Endothelial cell (in vitro differentiated cells): ENCODE data around the gene RPE. TPM values are rescaled to one million over a fixed set of nuclear protein-coding genes. Genes with fewer than 3 reads are reported as not detected.

Source experiments
- DNase-seq: peaks from one replicate; pipeline ENCODE4 v3.0.0; 2021; ENCODE audit warnings: low spot score
- H3K27ac Mint-ChIP-seq: one replicate; pipeline ENCODE4 v1.8.0; 2021; ENCODE audit warnings: mixed read lengths, inconsistent platforms; ENCODE audit not compliant: unreplicated experiment
- H3K27me3 Mint-ChIP-seq: one replicate; pipeline ENCODE4 v1.8.0; 2021; ENCODE audit warnings: mild to moderate bottlenecking, moderate library complexity, mixed read lengths, inconsistent platforms; ENCODE audit not compliant: unreplicated experiment
- H3K36me3 Mint-ChIP-seq: one replicate; pipeline ENCODE4 v1.8.0; 2021; ENCODE audit warnings: mild to moderate bottlenecking, low read depth, mixed read lengths, inconsistent platforms; ENCODE audit not compliant: unreplicated experiment
- H3K4me1 Mint-ChIP-seq: one replicate; pipeline ENCODE4 v1.8.0; 2021; ENCODE audit warnings: mild to moderate bottlenecking, mixed read lengths, inconsistent platforms; ENCODE audit not compliant: unreplicated experiment
- H3K4me3 Mint-ChIP-seq: one replicate; pipeline ENCODE4 v1.8.0; 2021; ENCODE audit warnings: mild to moderate bottlenecking, mixed read lengths, inconsistent platforms; ENCODE audit not compliant: unreplicated experiment
- H3K9me3 Mint-ChIP-seq: one replicate; pipeline ENCODE4 v1.8.0; 2021; ENCODE audit warnings: mixed read lengths, inconsistent platforms; ENCODE audit not compliant: unreplicated experiment
- total RNA-seq: library from RNA; stranded (reverse); fragmentation: NEBNext Ultra II Directional; extraction: Animal tissue kit (Norgen Biotek cat#: 25700); gene quantifications from one replicate; pipeline ENCODE4 v1.2.1, GENCODE V29; 2021; ENCODE audit not compliant: unreplicated experiment
- TF ChIP-seq, protein P1 (sequence below): fragments of 200-600 bp; sonication (generic); IDR thresholded peaks from one replicate; pipeline ENCODE4 v1.5.0; 2021; ENCODE audit warnings: antibody characterized with exemption; ENCODE audit not compliant: unreplicated experiment

The RPE gene
- total RNA-seq, 1 donor from 2014 or later = 41.0 TPM

DNA sequence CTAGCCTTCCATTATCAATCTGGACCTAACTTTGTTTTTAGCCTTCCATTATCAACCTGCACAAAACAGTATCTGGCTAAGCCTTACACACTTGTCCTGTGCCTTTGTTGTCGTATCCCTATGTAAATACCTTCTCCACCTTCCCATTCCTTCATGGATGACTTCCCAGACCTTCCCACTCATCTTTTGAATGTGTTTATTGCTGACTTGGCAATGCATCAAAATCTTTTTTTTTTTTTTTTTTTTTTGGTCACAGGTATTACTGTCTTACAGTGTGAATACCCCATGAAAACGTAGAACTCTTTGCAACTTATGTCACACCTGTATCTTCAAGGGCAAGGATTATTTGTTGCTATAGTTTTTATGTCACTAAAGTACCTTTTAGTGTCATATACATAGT is 25.7 kb downstream of the RPE start:
- TF ChIP-seq, protein P1, sequence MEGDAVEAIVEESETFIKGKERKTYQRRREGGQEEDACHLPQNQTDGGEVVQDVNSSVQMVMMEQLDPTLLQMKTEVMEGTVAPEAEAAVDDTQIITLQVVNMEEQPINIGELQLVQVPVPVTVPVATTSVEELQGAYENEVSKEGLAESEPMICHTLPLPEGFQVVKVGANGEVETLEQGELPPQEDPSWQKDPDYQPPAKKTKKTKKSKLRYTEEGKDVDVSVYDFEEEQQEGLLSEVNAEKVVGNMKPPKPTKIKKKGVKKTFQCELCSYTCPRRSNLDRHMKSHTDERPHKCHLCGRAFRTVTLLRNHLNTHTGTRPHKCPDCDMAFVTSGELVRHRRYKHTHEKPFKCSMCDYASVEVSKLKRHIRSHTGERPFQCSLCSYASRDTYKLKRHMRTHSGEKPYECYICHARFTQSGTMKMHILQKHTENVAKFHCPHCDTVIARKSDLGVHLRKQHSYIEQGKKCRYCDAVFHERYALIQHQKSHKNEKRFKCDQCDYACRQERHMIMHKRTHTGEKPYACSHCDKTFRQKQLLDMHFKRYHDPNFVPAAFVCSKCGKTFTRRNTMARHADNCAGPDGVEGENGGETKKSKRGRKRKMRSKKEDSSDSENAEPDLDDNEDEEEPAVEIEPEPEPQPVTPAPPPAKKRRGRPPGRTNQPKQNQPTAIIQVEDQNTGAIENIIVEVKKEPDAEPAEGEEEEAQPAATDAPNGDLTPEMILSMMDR = no peak
- DNase-seq = no peak
- no peaks in the 10 kb centered on the region for H3K4me1 Mint-ChIP-seq
- no peak overlapping the region for H3K27ac Mint-ChIP-seq
- no peaks in the 10 kb centered on the region for H3K9me3 Mint-ChIP-seq
- no peaks in the 10 kb centered on the region for H3K27me3 Mint-ChIP-seq
- H3K36me3 Mint-ChIP-seq = peaks cover 8% of the 10 kb centered on the region
- H3K4me3 Mint-ChIP-seq = no peak overlapping the region

DNA sequence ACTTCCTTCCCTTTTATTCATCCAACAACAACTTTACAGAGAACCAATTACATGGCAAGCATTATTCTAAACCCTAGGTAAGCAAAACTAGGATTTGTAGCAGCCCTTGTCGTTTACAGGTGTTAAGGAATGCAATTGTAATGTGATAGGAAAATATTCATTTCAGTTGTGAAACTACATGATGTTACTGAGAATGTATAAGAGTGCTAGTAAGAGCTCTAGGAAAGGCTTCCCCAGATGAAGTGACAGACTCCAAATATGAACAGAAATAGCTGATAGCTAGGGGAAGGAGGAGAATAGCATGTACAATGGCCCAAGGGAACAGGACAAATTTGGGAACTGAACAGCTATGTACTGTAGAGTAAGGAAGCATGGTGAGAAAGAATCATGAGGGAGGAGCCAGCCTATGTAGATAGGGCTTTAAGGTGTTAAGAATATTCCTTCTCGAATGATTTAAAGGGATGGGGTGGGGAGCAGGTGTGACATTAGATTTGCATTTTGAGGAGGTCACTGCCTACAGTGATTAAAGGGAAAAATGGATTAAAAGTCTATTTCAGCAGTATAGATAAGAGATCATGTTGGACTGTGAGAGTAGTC is 31.7 kb downstream of the RPE start:
- TF ChIP-seq, protein P1 = no peak
- Mint-ChIP-seq H3K4me1 (no peaks in the 10 kb centered on the region), H3K4me3 (no peak overlapping the region), H3K27ac (no peak overlapping the region), H3K36me3 (no peaks in the 10 kb centered on the region), H3K9me3 (no peaks in the 10 kb centered on the region), H3K27me3 (peaks cover 2% of the 10 kb centered on the region)
- DNase-seq = no peak

DNA sequence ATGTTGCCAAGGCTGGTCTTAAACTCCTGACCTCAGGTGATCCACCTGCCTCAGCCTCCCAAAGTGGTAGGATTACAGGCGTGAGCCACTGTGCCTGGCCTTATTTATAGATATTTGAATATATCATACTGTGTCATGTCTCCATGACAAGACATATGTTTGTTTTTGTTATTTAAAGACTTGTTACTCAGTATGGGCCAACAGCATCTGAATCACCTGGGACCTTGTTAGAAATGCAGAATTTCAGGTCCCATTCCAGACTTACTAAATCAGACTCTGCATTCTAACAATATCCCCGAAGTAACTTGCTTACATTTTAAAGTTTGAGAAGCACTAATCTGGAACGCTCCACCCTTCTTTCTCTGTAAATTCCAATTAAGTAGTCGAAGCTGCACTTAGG is 33.2 kb downstream of the RPE start:
- Mint-ChIP-seq H3K27ac (no peak overlapping the region), H3K4me3 (no peak overlapping the region), H3K36me3 (no peaks in the 10 kb centered on the region), H3K9me3 (no peaks in the 10 kb centered on the region), H3K4me1 (no peaks in the 10 kb centered on the region), H3K27me3 (peaks cover 2% of the 10 kb centered on the region)
- no peak for DNase-seq
- TF ChIP-seq, protein P1 = no peak

DNA sequence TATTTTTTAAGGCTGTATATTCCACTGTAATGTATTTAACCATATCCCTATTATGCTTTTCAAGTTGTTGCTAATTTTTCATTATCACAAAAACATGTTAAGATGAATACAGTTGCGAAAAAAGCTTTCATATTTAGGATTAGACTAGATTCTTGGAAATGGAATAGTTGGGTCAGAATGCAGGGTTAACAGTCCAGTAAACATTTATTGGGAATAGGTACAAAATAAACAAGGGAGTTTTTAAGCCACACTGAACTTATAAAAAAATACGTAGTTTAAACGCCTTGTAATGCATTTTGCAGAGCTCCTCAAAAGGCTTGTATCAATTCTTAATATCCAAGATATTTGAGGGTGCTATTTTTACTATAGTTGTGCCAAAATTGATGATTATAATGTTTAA is 35.6 kb downstream of the RPE start:
- no peak overlapping the region for H3K27ac Mint-ChIP-seq
- no peaks in the 10 kb centered on the region for H3K4me1 Mint-ChIP-seq
- no peak overlapping the region for H3K4me3 Mint-ChIP-seq
- TF ChIP-seq, protein P1 = no peak
- no peaks in the 10 kb centered on the region for H3K9me3 Mint-ChIP-seq
- no peak for DNase-seq
- H3K27me3 Mint-ChIP-seq = peaks cover 2% of the 10 kb centered on the region
- H3K36me3 Mint-ChIP-seq = no peaks in the 10 kb centered on the region

DNA sequence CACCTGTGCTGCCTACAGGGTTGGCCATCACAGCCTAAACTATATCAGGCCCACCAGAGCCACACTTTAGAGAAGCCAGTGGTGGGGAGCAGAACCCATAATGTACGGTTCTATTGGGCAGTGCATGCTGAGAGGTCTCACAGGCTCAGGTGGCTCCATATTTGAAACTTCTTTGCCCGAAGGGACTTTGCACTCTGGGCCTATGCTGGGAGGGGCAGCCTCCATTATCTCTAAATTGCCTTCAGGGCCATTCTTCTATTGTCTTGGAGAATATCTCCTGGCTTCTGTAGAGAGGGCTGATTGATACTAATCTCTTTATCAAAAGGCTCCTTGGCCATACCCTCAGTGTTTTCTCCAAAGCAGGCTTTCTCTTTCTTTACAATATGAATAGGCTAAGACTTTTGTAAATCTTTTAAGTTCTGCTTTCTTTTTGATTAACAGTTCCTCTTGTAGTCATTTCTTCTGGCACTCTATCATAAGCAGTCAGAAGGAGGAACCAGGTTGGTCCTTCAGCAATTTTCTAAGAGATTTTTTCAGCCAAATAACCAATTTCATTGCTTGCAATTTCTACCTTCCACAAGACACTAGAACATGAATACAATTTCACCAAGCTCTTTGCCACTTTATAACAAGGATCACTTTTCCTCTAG is 44.5 kb downstream of the RPE start:
- TF ChIP-seq, protein P1 = no peak
- H3K9me3 Mint-ChIP-seq = no peaks in the 10 kb centered on the region
- H3K36me3 Mint-ChIP-seq = peaks cover 11% of the 10 kb centered on the region
- no peak overlapping the region for H3K27ac Mint-ChIP-seq
- H3K4me1 Mint-ChIP-seq = no peaks in the 10 kb centered on the region
- no peak overlapping the region for H3K4me3 Mint-ChIP-seq
- no peaks in the 10 kb centered on the region for H3K27me3 Mint-ChIP-seq
- DNase-seq = no peak
